ENCODE measurements around the gene STK17B. TPM values are rescaled to one million over a fixed set of nuclear protein-coding genes. Genes with fewer than 3 reads are reported as not detected.

The STK17B gene
- total and polyA plus RNA-seq, 9 of the 15 experiments (the other 6 are each of a cell fraction or from before 2014, with no cell fraction given): 2.3 to 17.7 (median 8.5) TPM

- TF ChIP-seq, protein P1, sequence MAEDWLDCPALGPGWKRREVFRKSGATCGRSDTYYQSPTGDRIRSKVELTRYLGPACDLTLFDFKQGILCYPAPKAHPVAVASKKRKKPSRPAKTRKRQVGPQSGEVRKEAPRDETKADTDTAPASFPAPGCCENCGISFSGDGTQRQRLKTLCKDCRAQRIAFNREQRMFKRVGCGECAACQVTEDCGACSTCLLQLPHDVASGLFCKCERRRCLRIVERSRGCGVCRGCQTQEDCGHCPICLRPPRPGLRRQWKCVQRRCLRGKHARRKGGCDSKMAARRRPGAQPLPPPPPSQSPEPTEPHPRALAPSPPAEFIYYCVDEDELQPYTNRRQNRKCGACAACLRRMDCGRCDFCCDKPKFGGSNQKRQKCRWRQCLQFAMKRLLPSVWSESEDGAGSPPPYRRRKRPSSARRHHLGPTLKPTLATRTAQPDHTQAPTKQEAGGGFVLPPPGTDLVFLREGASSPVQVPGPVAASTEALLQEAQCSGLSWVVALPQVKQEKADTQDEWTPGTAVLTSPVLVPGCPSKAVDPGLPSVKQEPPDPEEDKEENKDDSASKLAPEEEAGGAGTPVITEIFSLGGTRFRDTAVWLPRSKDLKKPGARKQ (CRISPR knock-in tag; IDR thresholded peaks at IDR 0.05): no peak
- TF ChIP-seq YBX1 (IDR thresholded peaks at IDR 0.05) (no peak), HDAC2 (IDR thresholded peaks at IDR 0.05) (peak; percentile 39; the same call in 1 of the 2 replicates), MAFF (IDR thresholded peaks at IDR 0.05; ENCODE audit: low read length) (no peak), CBFA2T2 (conservative IDR thresholded peaks at IDR 0.05) (peak; percentile 91), PKNOX1 (IDR thresholded peaks at IDR 0.05) (no peak), HDAC3 (IDR thresholded peaks at IDR 0.05; ENCODE audit: borderline replicate concordance, partially characterized antibody) (peak; percentile 29), TCF7 (IDR thresholded peaks at IDR 0.05; ENCODE audit: borderline replicate concordance) (no peak), TEAD4 (IDR thresholded peaks at IDR 0.05; ENCODE audit: low read length) (peak; percentile 91), TEAD4 (CRISPR knock-in tag; IDR thresholded peaks at IDR 0.05; ENCODE audit: borderline replicate concordance) (no peak), POLR2B (IDR thresholded peaks at IDR 0.05; ENCODE audit: low read depth, partially characterized antibody) (no peak), SETDB1 (IDR thresholded peaks at IDR 0.05; ENCODE audit: low read length) (no peak), ETV5 (CRISPR knock-in tag; IDR thresholded peaks at IDR 0.05; ENCODE audit: low read depth) (no peak), KLF16 (IDR thresholded peaks at IDR 0.05) (peak; percentile 78; the same call in 1 of the 2 replicates), PML (IDR thresholded peaks at IDR 0.05; ENCODE audit: low read length) (peak; percentile 86), TCF7L2 (IDR thresholded peaks at IDR 0.05; ENCODE audit: low read depth, low read length) (no peak)
- TF ChIP-seq, protein P2, sequence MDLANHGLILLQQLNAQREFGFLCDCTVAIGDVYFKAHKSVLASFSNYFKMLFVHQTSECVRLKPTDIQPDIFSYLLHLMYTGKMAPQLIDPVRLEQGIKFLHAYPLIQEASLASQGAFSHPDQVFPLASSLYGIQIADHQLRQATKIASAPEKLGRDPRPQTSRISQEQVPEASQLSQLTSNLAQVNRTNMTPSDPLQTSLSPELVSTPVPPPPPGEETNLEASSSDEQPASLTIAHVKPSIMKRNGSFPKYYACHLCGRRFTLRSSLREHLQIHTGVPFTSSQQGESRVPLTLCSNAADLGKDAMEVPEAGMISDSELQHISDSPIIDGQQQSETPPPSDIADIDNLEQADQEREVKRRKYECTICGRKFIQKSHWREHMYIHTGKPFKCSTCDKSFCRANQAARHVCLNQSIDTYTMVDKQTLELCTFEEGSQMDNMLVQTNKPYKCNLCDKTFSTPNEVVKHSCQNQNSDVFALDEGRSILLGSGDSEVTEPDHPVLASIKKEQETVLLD (IDR thresholded peaks at IDR 0.05): 0 out of 2 replicates have a peak, but pooled peaks have one; percentile 30
- TF ChIP-seq, protein P3, sequence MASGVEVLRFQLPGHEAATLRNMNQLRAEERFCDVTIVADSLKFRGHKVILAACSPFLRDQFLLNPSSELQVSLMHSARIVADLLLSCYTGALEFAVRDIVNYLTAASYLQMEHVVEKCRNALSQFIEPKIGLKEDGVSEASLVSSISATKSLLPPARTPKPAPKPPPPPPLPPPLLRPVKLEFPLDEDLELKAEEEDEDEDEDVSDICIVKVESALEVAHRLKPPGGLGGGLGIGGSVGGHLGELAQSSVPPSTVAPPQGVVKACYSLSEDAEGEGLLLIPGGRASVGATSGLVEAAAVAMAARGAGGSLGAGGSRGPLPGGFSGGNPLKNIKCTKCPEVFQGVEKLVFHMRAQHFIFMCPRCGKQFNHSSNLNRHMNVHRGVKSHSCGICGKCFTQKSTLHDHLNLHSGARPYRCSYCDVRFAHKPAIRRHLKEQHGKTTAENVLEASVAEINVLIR (CRISPR knock-in tag; IDR thresholded peaks at IDR 0.05): no peak
- TF ChIP-seq, protein P4, sequence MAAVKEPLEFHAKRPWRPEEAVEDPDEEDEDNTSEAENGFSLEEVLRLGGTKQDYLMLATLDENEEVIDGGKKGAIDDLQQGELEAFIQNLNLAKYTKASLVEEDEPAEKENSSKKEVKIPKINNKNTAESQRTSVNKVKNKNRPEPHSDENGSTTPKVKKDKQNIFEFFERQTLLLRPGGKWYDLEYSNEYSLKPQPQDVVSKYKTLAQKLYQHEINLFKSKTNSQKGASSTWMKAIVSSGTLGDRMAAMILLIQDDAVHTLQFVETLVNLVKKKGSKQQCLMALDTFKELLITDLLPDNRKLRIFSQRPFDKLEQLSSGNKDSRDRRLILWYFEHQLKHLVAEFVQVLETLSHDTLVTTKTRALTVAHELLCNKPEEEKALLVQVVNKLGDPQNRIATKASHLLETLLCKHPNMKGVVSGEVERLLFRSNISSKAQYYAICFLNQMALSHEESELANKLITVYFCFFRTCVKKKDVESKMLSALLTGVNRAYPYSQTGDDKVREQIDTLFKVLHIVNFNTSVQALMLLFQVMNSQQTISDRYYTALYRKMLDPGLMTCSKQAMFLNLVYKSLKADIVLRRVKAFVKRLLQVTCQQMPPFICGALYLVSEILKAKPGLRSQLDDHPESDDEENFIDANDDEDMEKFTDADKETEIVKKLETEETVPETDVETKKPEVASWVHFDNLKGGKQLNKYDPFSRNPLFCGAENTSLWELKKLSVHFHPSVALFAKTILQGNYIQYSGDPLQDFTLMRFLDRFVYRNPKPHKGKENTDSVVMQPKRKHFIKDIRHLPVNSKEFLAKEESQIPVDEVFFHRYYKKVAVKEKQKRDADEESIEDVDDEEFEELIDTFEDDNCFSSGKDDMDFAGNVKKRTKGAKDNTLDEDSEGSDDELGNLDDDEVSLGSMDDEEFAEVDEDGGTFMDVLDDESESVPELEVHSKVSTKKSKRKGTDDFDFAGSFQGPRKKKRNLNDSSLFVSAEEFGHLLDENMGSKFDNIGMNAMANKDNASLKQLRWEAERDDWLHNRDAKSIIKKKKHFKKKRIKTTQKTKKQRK (IDR thresholded peaks at IDR 0.05; ENCODE audit: borderline replicate concordance, low read depth, low read length): no peak
- TF ChIP-seq, protein P5, sequence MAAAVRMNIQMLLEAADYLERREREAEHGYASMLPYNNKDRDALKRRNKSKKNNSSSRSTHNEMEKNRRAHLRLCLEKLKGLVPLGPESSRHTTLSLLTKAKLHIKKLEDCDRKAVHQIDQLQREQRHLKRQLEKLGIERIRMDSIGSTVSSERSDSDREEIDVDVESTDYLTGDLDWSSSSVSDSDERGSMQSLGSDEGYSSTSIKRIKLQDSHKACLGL (CRISPR knock-in tag; IDR thresholded peaks at IDR 0.05; ENCODE audit: borderline replicate concordance, poor library complexity, severe bottlenecking): no peak
Measured at GRCh38 chr2:196123679-196124373, 47.6 kb downstream of the STK17B start (continued).
